Stimulated activated CD4-positive, alpha-beta T cell treated with anti-CD3 and anti-CD28 coated beads, Interleukin-15, amount 100 ng/mL, for 48 hours (primary cell): ENCODE results near the gene DNMBP.
A peak's percentile ranks its signal among the peaks of the same experiment; 100 is the strongest.

ENCODE experiments used
- DNase-seq, 2 donors: peaks; one replicate each; pipeline ENCODE4 v3.0.0-alpha.2; 2020; ENCODE audit warnings: low read depth in 2 of 2

Gene DNMBP

DNA sequence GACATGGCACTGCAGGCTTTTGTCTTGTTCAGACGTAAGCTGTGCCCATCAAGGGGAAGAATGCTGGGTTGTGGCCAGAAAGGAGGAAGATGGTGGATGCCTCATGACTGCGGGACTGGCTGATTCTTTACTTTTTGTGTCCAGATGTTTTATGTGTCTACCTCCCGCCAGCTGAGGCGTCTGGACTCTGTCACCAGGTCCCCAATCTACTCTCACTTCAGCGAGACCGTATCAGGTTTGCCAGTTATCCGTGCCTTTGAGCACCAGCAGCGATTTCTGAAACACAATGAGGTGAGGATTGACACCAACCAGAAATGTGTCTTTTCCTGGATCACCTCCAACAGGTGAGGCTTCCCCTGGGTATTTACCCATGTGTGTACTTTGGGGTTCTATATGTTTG lies 173.8 kb downstream of the DNMBP start:
- no peak for DNase-seq

- peak in 1 of 2 donors; percentile 11 for DNase-seq
These were observed 175.3 kb downstream of the DNMBP start for GRCh38 chr10:99834410-99834809.

DNA sequence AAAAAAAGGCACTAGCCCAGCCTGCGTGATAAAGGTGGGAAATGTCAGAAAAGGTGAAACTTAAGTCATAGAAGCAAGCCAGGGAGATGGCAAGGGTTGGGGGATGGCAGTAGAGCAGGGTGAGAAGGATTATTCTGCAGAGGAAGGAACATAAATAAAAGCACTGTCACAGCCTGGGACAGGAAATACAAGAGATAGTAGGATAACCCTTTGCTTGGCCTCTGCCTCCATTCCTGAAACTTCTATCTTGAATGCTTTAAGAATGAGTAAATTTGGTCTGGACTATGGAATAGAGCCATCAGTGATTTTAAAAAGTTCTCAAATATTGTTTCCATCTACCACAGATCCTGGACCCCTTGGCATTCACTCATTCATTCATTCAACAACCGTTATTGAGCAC lies 177.3 kb downstream of the DNMBP start:
- DNase-seq = no peak

DNA sequence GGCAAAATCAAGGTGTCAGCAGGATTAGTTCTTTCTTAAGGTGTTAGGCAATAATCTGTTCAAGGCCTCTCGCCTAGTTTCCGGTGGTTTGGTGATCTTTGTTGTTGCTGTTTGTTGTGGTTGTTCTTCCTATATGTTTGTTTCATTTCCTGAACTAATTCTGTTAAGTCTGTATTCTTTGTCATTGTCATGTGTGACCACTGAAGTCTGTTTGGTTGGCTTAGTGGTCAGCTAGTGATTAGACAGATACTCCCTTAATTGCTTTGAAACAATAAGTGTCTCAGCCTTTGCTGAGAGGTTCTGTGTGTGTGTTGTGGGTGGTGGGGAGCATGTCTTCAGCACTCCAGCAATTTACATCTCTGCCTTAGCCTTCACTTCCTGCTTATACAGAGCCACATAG lies 181.3 kb downstream of the DNMBP start:
- DNase-seq = no peak

DNA sequence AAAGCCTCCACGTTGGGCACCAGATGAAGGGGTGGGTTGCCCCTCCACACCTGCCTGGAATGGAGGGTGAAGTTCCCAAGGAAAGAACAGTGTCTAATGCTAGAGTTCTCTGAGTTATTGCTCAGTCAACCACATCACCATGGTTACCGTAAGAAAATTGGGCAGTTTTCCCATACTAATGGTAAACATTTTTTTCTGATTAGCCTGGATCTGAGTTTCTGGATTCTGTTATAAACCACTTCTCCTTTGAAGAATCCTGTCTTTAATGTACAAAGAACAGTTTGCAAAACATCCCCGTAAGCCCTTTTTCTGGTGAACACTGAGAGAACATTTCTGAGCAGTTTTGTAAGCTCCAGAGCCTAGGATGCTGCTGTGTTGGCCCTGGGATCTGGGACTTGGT lies 181.8 kb downstream of the DNMBP start:
- DNase-seq = no peak
